ENCODE data around the gene CLSTN2.

GRCh38 chr3:139944256-139944910 is 9.4 kb downstream of the CLSTN2 start:
- TF ChIP-seq CTCF (IDR thresholded peaks at IDR 0.05) (no peak), POLR2AphosphoS5 (IDR thresholded peaks at IDR 0.05) (no peak), POLR2A (IDR thresholded peaks at IDR 0.05; ENCODE audit: low read depth) (no peak)

All from esophagus muscularis mucosa (tissue), 3 donors.